Hematopoietic multipotent progenitor cell treated with erythropoietin and hydrocortisone succinate and interleukin-3 and kit ligand, for 15 days (in vitro differentiated cells): ENCODE results near the gene CGB7.
"Not testable (repeated sequence)": the region's sequence is repeated elsewhere in the genome, so short reads cannot be mapped to it uniquely, and the experiment has no call there.

Experiments used
- DNase-seq: peaks from one replicate; pipeline ENCODE4 v3.0.0-alpha.2; 2015; ENCODE audit warnings: low spot score

CGB7 gene

DNA sequence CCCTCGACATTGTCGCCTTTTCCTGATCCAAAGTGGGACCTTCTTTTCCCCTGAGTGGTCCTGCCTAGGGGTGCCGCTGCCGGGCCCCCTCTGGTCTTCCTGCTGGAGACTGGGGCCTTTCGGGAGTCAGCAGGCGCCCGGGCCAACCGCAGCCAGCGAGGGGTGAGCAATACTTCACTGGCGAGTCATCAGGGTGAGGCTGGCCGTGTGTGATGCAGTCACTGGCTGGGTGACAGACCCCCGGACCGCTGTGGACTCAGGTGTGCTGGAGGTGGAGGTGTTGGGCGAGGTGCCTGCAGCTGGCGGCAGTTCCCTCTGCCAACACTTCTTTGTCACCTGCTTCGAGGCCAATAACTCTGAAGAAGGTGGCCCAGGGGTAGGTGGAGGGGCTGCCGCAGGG lies 15.4 kb downstream of the CGB7 start:
- no peak for DNase-seq

GRCh38 chr19:49039736-49040135 lies 17.8 kb downstream of the CGB7 start:
- DNase-seq = not testable (repeated sequence)

GRCh38 chr19:49038557-49039276 lies 18.8 kb downstream of the CGB7 start:
- not testable (repeated sequence) for DNase-seq

- not testable (repeated sequence) for DNase-seq
These were observed 19.4 kb downstream of the CGB7 start for GRCh38 chr19:49038111-49038510.

- peak; percentile 58 for DNase-seq
These were observed 20.7 kb downstream of the CGB7 start, which contains the start of gene CGB1 for GRCh38 chr19:49036815-49037214. Gene CGB1, minus strand, starts transcription at chr19:49036895. Its CDS starts 184 bp downstream, at chr19:49036711.

- DNase-seq = peak; percentile 58
These were observed 25.8 kb downstream of the CGB7 start, which contains the start of gene CGB2 for GRCh38 chr19:49031642-49032301. Gene CGB2, plus strand, starts transcription at chr19:49031890. Its CDS starts 206 bp downstream, at chr19:49032096.

GRCh38 chr19:49030323-49030722 lies 27.2 kb downstream of the CGB7 start:
- not testable (repeated sequence) for DNase-seq

DNA sequence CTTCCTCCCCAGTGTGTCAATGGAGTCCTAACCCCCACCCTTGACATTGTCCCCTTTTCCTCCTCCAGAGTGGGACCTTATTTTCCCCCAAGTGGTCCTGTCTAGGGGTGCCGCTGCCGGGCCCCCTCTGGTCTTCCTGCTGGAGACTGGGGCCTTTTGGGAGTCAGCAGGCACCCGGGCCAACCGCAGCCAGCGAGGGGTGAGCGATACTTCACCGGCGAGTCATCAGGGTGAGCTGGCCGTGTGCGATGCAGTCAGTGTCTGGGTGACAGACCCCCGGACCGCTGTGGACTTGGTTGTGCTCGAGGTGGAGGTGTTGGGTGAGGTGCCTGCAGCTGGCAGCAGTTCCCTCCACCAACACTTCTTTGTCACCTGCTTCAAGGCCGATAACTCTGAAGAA lies 27.8 kb downstream of the CGB7 start:
- not testable (repeated sequence) for DNase-seq

DNA sequence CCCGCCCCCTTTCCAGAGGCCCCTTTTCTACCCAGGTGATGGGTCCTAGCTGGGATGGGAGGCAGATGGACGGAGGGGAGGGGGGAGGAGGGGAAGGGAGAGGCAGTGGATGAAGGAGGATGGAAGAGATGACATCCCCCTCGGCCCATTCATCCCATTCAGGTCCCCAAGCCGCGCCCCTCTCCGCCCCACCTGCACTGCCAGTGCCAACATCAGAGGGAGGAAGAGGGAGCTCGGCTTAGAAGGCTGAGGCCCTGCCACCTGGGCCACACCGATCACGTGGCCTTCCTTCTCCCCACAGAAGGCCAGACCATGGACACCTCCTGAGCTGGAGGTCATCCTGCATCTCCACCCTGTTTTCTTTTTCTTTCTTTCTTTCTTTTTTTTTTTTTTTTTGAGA lies 28.9 kb downstream of the CGB7 start:
- not testable (repeated sequence) for DNase-seq

- DNase-seq = not testable (repeated sequence)
These were observed 31.9 kb downstream of the CGB7 start for GRCh38 chr19:49025599-49025998.

- DNase-seq = not testable (repeated sequence)
These were observed 32.5 kb downstream of the CGB7 start for GRCh38 chr19:49025088-49025487.

DNA sequence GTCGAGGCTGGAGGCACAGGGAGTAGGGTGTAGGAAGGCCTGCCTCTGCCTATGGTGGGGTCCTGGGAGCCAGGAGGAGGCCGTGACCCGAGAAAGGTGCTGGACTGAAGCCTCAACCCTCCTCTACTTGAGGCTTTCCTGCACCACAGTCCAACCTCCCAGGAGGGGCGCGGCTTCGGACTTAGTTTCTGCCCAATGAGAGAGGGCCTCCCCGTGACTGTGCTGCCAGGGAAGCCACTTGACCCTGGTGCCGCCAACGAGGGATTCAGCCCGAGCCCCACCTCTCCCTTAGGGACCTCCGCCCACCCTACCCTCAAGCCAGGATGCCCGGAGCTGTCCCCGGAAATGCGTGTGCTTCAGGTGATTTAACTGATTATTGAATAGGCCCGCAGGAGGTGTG lies 33.3 kb downstream of the CGB7 start, which contains the start of gene CGB3:
Gene CGB3 (minus strand): TSS at position 101 of the 400 bp plus-strand sequence. CDS start 362 bp downstream, outside the sequence.
- not testable (repeated sequence) for DNase-seq

GRCh38 chr19:49022116-49022515 lies 35.4 kb downstream of the CGB7 start:
- no peak for DNase-seq

- DNase-seq = no peak
These were observed 36.3 kb downstream of the CGB7 start for GRCh38 chr19:49020931-49021895.

DNA sequence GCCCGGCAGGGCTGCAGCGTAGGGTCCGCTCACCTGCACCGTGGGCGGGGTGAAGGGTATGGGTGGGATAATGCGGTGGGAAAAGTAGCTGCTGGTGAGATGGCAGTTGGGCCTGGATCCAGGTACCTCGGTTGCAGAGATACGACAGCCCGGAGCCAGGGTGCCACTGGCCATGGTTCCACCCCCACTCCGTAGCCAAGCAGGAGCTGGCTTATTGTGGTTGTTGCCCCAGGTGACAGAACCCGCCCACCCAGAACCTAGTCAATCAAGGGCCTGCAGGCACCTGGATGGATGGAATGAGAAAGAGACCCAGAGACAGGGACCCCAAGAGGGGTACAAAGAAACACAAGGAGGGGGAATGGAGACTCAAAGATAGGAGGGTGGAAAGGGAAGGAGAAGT lies 37.2 kb downstream of the CGB7 start:
- no peak for DNase-seq

- no peak for DNase-seq
These were observed 38.2 kb downstream of the CGB7 start for GRCh38 chr19:49019242-49019932.

- not testable (repeated sequence) for DNase-seq
These were observed 38.9 kb downstream of the CGB7 start for GRCh38 chr19:49018388-49019241.

DNA sequence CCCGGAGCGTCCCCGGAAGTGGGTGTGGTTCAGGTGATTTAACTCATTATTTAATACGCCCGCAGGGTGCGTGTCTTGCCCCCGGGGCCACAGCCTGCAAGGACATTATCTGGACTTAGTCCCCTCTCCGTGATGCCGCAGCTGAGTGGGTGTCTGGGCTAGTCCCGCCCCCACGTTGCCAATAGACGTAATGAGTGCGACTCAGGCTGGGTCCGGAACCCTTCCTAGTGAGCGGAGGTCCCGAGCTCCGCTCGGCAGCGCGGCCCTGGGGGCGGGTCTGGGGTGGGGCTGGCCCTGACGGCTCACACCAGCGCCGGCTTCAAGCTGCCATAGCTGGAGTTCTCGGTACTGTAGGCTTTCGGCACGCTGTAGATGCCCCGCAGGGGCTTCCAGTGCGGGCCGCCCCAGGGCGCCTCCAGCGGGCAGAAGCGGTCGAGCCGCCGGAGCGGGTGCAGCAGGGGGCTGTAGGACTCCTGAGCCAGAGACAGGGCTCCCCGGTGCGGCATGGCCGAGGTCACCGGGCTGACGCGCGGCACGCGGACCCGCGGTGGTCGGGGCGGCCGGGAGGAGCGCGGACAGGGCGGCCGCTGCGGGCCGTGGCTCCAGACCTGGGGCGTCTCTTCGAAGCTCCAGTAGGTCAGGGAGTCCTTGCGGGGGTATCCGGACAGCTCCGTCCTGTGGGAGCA lies 39.7 kb downstream of the CGB7 start:
- DNase-seq = peak; percentile 13

DNA sequence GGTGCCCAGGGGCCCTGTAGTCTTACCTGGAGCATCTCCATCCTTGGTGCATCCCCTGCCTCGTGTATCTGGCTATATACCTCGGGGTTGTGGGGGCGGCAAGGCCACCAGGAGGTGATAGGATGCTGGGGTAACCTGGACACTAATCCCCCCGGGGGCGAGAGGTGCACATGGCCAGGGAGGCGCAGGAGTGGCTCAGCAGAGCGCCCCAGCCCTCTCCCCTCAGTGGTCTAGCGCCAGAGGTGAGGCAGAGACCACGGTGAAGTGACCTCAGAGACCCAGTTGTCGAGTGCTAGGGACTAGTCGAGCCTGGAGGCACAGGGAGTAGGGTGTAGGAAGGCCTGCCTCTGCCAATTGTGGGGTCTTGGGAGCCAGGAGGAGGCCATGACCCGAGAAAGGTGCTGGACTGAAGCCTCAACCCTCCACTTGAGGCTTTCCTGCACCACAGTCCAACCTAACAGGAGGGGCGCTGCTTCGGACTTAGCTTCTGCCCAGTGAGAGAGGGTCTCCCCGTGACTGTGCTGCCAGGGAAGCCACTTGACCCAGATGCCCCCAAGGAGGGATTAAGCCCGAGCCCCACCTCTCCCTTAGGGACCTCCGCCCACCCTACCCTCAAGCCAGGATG lies 40.4 kb downstream of the CGB7 start, which contains the start of gene LHB:
Gene LHB (minus strand): TSS at position 51 of the 625 bp plus-strand sequence. CDS start 10 bp downstream, at position 41.
- no peak for DNase-seq
